ENCODE results near the gene PLCB4.

Gene PLCB4

GRCh38 chr20:9286501-9287461, 217.9 kb downstream of the PLCB4 start:
- no peak for DNase-seq

DNA sequence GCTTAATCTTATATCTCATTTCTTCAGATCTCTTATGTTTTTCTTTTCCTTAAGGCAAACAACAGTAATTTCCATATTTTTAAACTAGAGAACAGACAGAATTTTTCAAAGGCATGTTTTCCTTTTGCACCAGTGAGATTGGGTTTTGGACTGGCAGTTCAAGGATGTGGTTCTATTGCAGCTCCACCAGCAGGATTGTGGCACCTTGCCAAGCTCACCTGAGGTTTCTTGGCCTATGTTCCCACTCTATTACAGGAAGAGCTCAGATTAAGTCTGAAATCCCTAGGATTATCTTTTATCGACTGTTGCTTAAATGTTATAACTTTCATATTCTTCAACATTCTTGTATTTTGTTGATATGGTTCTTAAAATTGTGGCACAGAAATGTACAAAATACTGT, 218.9 kb downstream of the PLCB4 start:
- DNase-seq: no peak

DNA sequence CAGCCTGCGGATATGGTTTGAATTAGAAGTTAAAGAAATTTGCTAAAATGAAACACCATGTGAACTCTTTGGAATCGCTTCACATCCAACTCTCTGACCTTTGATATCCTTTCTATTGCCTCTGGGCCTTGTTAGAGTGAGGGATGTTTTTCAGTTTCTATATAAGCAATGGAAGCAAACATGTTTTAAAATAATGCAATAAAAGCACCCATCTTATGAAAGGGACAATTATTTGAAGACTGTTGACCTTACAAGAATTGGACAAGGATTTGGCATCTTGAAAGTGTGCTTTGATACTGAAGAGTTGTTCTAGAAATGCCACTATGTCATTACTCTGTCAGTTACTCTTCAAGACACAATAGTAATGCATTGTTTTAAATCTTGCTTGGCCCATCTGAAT, 221.4 kb downstream of the PLCB4 start:
- DNase-seq: no peak

DNA sequence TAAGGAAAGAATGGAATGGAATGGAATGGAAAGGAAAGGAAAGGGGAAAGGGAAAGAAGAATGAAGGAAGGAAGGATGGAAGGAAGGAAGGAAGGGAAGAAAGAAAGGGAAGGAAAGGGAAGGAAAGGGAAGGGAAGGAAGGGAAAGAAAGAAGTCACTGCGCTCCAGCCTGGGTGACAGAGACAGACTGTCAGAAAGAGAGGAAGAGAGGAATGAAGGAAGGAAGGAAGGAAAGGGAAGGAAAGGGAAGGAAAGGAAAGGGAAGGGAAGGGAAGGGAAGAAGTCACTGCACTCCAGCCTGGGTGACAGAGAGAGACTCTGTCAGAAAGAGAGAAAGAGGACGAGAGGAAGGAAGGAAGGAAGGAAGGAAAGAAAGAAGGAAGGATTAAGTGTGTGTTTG, 224.3 kb downstream of the PLCB4 start:
- DNase-seq: no peak

GRCh38 chr20:9294041-9294440, 225.2 kb downstream of the PLCB4 start:
- DNase-seq: no peak

DNA sequence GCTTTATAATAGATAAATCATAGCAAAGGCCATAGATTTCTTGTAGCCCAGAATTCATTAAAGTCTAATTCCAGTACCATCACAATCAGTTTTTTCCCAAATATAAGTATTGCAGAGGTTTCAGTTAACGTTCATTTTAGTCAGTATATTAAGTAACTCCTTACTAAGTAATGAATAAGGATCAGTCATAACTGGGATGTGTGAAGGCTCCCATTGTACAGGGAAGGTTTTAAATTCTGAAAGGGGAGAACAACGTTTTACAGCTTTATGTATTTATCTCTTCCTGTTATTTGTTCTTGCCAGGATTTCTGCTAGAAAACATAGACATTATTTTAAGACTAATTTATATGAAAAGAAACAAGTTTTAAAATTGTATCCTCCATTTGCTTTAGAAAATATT, 230.0 kb downstream of the PLCB4 start:
- no peak for DNase-seq

- DNase-seq: no peak
These were observed 231.2 kb downstream of the PLCB4 start for GRCh38 chr20:9300080-9300479.

- DNase-seq: no peak
These were observed 231.6 kb downstream of the PLCB4 start for GRCh38 chr20:9300534-9300933.

GRCh38 chr20:9301129-9302090, 232.5 kb downstream of the PLCB4 start:
- no peak for DNase-seq

DNA sequence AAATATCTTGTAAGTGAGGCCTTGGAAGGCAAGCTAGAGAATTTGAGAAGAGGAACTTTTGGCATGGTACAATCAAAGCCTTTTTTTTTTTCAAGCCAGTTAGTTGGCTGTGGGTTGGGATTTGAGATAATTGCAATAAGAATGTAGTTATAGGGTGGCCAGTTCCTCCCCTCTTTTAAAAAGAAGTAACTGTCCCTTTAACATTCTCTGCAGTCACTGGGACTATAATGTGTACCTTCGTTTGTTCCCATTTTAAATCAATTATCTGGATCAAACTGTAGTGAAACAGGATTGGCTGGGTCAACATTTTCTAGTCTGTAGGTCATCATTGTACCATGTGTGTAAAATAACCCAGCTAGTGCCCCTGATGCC, 233.2 kb downstream of the PLCB4 start:
- DNase-seq: no peak

DNA sequence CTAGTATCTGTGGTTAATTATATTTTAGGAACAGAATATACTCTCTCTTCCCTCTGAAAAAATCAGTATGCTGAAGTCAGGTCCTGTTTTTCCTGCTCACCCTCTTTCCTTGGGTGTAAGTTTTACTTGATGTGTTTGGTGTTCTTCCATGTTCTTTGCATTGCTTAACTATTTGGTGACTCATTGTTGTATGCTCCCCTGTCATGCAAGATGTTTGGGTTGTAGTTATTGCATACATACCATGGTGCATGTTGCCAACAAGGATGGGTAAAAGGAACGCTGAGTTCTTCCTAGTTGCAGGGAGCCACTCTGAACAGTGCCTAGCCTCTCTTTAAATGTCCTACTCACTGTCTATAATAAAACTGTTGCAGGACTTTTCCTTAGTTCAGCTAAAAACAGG, 237.6 kb downstream of the PLCB4 start:
- DNase-seq: no peak

- no peak for DNase-seq
These were observed 239.2 kb downstream of the PLCB4 start for GRCh38 chr20:9308056-9308455.

DNA sequence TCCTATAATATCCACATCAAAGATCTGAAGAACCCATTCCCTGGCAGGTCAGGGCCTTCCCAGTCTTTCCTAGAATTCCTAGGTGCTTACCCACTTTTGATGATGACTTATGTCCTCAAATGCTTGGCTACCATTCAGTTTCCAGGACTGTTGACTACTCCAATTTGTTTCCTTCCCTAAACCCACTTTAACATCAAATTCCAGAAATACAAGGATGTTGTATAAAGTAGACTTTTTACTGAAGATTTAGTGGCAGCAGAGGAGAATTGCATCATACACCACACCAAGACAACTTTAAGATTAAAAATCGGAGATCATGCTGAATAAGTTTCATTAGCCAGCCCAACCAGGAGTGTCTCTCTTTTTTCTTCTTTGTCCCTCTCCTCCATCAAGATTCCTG, 242.2 kb downstream of the PLCB4 start:
- DNase-seq: no peak

GRCh38 chr20:9319687-9320384, 250.9 kb downstream of the PLCB4 start:
- DNase-seq: no peak

GRCh38 chr20:9321007-9321406, 252.1 kb downstream of the PLCB4 start:
- no peak for DNase-seq

GRCh38 chr20:9322661-9323060, 253.8 kb downstream of the PLCB4 start:
- no peak for DNase-seq

GRCh38 chr20:9323622-9324021, 254.7 kb downstream of the PLCB4 start:
- DNase-seq: no peak

- DNase-seq: no peak
These were observed 260.6 kb downstream of the PLCB4 start for GRCh38 chr20:9329355-9330101.

DNA sequence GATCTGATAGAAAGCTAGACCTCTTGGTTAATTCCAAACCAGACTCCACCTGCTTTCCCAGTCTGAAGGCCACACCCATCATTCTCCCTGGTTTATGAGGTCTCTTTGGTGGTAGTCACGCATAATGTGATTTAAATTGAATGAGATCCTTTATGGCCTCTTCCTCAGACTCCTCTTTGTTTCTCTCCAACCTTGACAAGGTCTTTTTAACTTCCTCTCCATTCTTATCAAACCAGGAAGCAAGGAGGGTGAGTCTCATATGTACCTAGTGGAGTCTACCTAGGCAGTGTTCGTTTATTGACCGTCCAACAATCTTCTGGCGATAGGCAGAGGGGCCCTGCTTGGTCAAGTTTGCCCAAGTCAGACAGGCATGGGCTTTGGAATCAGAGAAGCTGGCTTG, 261.3 kb downstream of the PLCB4 start:
- no peak for DNase-seq

GRCh38 chr20:9331707-9332435, 263.0 kb downstream of the PLCB4 start:
- DNase-seq: no peak

DNA sequence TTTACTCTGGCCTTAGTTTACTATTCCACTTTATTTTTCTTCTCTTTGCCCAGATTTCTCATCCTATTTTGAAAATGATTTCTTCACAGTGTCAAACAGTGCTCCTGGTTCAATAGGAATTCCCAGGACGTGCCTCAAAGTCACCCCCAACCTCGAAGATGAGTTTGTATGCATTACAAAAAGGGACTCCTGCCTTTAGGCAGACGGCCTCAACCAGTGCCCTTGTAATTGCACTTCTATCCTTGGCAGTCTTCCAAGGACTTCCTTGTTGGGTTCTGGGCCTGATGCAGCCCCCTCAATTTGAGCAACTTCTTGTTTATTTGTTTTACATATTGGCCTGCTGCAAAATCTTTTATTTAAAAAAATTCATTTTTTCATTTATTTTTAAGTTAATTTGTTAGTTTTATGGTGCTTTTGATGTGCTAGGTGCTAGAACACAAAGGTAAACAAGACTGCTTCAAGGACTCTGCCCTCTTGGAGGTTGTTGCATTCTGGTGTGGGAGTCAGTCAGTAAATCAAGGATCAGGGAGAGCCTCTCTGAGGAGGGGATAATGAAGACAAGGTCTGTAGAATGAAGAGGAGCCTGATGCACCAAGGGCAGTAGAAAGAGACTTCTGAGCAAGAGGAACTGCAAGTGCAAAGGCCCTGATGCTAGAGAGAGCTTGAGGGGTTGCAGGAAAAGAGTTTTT, 264.0 kb downstream of the PLCB4 start:
- DNase-seq: no peak

Measured in bone marrow (tissue), 2 donors.